ENCODE measurements around the gene TTLL10. TPM values are rescaled to one million over a fixed set of nuclear protein-coding genes. Genes with fewer than 3 reads are reported as not detected.
"Not testable (repeated sequence)": the region's sequence is repeated elsewhere in the genome, so short reads cannot be mapped to it uniquely, and the experiment has no call there.

TTLL10 gene
- total RNA-seq, 1 experiment from 2014 or later: not detected

DNA sequence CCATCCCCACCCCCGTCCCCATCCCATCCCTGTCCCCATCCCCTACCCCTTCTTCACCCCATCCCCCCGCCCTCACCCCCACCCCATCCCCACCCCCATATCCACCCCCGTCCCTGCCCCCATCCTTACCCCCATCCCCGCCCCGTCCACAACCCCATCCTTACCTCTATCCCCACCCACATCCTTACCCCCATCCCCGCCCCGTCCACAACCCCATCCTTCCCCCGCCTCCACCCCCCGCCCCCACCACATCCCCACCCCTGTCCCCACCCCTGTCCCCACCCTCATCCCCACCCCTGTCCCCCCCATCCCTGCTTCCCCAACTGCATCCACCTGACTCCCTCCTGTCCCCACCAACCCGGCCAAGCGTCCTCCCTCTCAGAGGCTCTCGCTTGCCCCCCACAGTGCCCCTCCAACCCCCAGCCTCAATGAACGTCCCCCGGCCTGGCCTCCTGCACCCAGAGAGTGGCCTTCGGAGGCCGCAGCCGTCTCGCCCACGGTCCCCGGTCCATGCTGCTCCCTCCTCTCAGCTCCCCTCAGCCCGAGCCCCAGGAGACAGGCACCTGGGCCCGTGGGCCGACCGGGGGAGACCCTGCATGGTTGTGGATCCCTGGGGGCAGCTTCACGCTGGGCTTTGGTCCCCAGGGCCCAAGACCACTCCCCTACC, 32.3 kb upstream of the TTLL10 start:
- no peak for DNase-seq (ENCODE audit: low read depth)

DNA sequence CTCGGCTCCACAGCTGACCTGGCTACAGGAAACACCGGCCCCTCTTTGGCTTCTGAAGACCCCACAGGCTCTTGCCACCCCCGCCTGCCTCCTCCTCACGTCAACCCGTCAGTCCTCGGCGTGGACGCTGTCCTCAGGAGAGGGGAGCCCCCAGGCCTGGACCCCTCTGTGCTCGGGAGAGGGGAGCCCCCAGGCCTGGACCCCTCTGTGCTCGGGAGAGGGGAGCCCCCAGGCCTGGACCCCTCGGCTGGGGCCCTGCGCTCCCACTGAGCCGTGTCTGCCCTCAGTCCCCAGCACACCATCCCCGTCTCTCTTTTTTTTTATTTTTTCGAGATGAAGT, 31.8 kb upstream of the TTLL10 start:
- DNase-seq (ENCODE audit: low read depth): no peak

DNA sequence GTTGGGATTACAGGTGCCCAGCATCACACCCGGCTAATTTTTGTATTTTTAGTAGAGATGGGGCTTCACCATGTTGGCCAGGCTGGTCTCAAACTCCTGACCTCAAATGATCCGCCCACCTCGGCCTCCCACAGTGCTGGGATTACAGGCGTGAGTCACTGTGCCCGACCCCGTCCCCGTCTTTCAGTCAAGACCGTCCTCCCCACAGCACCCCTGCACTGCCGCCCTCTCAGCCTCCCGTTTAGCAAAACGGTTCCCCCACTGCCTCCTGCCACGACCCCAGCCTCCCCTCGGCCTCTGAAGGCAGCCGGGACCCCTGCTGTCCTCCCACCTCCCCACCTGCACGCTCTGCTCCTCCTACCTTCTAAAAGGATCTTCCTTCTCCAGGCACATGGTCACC, 31.3 kb upstream of the TTLL10 start:
- not testable (repeated sequence) for DNase-seq (ENCODE audit: low read depth)

DNA sequence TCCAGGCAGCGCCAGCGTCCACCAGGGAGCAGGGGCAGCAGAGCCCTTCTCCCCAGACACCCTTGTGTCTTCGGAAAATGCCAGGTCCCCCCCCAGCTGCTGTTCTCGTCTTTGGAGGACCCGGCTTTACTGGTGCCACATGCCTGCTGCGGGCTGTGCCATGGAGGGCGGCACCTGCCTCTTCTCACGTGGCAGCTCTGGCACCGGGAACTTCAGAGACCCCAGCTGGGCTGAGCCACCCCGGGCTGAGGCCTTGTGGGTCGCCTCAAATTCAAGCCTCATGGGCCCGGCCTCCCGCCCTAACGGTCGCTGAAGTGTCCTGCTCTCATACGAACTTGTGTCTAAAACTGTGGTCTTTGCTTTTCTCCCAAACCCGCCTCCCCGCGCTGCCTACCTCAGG, 30.8 kb upstream of the TTLL10 start:
- DNase-seq (ENCODE audit: low read depth): no peak

DNA sequence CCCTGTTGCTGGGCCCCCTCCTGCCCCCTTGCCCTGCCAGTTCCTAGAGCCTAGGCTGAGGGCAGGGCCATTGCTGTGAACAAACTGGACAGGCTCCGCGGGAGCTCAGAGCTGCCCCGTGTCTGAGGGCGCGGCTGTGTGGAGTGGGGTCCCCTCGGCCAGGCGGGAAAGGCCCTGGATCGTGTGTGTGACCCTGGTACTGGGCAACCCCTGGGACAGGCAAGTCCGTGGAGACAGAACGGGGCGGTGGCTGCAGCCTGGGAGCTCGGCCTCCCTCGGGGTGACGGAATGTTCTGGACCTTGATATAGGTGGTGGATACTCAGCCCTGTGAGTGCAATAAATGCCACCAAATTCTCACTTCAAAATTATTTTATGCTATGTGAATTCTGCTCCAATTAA, 30.0 kb upstream of the TTLL10 start:
- no peak for DNase-seq (ENCODE audit: low read depth)

DNA sequence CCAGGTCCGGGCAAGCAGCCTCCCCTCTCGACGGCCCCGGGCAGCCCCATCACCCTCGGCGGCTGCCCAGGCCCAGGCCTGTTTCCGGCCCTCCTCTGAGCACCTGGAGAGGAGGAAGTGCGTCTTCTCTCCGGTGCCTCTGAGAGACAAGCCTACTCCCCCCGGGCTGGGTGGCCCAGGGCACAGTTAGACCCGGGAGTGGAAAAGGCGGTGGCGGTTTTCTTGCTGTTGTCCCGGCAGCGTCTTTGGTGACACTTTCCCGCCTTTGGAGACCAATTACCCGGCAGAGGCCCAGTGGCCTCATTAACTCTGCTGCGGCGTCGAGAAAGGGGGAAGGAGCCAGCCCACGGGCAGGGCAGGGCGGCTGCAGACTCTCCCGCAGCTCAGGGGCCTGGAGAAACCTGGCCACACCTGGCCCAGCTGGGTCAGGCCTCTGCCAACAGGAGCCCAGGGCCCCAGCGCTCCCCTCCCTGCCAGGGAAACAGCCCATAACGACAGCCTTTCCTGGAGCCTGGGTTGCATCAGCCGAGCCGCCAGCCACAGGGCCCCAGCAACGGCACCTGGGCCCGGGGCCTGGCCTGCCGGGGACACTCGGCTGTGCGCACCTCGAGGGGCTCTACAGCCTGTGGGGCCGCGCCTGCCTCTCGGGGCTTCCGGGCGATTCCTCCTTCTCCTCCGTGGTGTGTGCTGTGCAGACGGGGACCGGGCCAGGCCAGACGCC, 29.4 kb upstream of the TTLL10 start:
- no peak for DNase-seq (ENCODE audit: low read depth)

DNA sequence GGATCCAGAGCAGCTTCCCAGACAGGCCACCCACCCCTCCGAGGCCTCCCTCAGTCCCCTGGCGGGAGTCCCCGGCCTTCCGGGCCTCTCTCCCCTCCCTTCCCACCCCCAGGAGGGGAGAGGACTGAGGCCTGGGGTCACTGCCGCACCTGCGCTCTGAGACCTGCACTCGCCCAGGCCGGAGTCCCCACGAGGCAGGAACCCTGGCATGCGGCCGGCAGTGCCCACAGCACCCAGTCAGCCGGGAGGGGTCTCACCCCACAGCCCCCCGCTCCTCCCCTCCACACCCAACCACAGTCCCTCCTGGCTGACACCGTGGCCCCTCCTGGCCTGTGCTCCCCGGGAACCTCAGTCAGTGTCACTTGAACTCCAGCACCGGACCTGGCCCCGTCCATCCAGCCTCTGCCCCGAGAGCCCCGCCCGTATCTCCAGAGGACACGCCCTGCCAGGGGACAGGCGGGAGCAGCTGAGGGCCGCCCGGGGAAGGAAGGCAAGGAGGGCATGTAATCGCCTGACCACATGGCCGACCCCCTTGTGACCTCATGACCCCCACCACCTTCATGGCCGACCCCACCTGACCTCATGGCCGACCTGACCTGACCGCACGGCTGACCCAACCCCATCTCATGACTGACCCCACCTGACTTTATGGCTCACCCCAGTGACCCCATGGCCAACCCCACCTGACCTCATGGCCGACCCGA, 28.7 kb upstream of the TTLL10 start:
- DNase-seq (ENCODE audit: low read depth): no peak

DNA sequence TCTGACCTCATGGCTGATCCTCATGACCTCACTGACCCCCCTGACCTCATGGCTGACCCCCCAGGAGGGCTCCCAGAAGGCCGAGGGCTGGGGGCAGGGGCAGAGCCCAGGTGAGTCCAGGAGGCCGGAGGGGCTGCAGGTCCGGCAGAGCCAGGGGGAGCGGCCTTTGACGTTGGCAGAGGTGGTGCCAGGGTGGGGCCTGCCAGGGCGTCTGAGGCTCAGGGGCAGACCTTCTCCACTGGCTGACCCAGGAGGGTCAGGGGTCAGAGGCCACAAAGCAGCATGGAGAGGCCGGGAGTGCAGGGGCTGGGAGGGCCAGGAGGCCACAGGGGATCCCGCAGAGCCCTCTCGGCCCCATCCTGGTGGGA, 28.1 kb upstream of the TTLL10 start:
- no peak for DNase-seq (ENCODE audit: low read depth)

DNA sequence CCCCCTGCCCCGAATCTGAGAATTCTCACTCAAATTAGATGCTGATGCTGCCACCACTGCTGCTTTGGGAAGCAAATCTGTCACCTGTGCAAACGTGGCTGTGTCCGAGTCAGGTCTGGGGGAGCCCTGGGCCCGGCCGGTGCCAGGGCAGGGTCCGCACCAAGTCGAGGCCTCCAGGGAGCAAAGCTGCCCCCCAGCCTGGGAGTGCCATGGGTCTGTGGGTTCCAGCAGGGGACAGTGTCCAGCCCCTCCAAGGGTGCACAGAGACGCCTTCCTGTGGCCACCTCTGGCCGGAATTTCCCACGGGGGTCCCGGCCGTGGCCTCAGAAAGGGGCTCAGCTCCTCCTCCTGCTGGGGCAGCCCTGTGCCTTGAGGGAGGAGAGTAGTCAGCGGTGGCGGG, 27.7 kb upstream of the TTLL10 start:
- DNase-seq (ENCODE audit: low read depth): no peak

DNA sequence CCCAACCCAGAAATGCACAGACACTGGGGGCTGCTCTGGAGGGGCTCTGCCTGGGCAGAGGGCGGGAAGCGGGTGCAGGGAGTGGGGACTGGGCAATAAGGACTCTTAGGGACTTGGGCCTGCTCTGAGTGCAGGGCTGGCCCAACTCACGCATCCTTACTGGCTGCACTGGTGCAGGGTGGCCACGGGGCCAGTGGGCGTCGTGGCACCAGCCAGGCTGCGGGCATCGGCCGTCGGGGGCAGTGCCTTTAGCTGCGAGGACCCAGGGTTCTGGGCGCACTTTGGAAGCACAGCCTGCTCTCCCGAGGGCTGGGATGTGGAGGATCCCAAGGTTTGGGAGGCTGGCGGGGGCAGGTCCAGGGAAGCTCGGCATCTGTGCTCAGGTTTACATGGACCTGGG, 27.1 kb upstream of the TTLL10 start:
- no peak for DNase-seq (ENCODE audit: low read depth)

DNA sequence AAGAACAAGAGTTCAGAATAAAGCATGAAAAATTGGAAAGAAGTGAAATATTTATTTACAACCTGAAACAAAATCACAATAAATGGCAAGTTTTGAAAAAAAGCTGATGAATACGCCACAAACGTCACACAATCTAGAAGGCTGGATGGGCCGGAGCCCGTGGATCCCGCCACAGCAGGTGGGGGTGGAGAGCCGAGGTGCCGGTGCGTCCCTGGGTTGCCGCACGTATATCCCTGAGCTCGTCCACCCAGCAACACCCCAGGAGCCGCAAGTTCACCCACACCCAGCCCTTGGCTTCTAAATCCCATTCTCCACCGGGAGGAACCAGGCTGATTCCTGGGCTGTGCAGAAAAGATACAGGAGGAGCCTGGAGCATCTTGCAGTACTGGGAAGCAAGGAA, 25.6 kb upstream of the TTLL10 start:
- no peak for DNase-seq (ENCODE audit: low read depth)

DNA sequence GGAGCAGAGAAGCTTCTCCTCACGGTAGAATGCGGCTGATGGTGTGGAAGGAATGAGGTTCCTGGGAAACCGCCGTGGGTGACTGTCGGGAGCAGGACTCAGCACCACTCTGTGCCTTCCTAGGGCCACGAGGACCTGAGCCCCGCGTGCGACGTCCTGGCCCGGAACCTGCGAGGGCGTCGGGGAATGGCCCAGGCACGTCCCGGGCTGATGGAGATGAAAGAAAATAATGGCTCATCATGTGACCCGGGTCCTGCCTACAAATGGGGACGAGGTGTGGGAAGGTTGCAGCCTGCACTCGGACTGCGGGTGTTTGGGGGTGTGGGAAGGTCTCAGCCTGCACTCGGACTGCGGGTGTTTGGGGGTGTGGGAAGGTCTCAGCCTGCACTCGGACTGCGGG, 25.1 kb upstream of the TTLL10 start:
- no peak for DNase-seq (ENCODE audit: low read depth)

DNA sequence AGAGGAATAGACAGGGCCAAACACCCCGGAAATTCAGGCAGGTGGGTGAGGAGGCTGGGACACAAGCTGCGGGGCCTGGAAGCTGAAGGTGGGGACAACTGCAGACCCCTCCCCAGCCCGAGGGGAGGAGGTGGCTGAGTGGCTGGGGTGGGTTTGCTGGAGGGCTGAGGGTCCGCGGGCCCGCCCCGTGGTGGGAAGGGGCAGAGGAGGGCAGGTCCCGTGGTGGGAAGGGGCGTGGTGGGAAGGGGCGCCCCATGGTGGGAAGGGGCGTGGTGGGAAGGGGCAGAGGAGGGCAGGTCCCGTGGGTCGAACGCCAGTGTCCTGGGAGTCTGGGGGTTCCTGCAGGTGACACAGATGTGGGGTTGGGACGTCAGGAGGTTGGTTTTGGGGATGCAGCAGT, 24.3 kb upstream of the TTLL10 start:
- DNase-seq (ENCODE audit: low read depth): no peak

DNA sequence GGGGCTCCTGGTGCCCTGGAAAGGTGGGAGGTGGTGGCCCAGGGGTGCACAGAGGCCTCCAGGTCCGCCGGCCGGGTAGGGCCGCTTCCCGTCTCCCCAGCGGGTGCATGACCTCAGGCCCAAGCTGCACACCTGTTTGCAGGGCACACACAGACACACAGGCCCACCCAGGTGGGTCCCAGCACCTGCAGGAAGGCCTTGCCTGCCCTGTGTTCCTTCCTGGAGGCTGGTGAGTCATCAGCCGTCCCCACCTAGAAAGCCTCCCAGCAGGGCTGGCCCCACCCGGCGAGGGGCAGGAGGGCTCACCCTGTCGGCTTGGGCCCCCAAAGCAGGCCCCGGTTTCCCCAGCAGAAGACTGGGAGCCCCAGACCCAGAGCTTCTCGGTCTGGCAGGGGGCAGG, 23.6 kb upstream of the TTLL10 start:
- DNase-seq (ENCODE audit: low read depth): no peak

DNA sequence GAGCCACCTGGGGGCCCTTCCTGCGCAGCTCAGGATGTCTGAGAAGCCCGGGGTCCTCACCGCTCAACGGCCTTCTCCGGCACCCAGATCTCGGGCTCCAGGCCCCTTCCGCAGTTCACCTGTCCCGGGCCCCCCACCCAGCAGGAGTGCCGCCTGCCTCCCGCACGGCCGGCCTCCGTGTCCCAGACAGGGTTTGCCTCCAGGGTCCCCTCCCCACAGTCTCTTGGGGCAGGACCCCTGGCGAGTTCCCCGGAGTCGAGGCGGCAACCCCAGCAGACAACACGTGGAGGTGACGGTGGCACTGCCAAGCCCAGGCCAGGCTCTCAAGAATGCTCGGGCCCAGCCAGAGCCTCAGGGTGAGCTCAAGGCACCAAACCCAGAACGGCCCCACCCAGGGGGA, 22.4 kb upstream of the TTLL10 start:
- DNase-seq (ENCODE audit: low read depth): no peak

DNA sequence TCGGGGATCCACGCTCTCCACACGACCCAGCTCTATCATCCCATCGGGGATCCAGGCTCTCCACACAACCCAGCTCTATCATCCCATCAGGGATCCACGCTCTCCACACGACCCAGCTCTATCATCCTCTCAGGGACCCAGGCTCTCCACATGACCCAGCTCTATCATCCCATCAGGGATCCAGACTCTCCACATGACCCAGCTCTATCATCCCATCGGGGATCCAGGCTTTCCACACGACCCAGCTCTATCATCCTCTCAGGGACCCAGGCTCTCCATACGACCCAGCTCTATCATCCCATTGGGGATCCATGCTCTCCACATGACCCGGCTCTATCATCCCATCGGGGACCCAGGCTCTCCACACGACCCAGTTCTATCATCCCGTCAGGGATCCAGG, 21.2 kb upstream of the TTLL10 start:
- not testable (repeated sequence) for DNase-seq (ENCODE audit: low read depth)

DNA sequence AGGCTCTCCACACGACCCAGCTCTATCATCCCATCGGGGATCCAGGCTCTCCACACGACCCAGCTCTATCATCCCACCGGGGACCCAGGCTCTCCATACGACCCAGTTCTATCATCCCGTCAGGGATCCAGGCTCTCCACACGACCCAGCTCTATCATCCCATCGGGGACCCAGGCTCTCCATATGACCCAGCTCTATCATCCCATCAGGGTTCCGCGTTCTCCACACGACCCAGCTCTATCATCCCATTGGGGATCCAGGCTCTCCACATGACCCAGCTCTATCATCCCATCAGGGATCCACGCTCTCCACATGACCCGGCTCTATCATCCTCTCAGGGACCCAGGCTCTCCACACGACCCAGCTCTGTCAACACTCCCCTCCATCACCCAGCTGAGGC, 20.5 kb upstream of the TTLL10 start:
- DNase-seq (ENCODE audit: low read depth): not testable (repeated sequence)

DNA sequence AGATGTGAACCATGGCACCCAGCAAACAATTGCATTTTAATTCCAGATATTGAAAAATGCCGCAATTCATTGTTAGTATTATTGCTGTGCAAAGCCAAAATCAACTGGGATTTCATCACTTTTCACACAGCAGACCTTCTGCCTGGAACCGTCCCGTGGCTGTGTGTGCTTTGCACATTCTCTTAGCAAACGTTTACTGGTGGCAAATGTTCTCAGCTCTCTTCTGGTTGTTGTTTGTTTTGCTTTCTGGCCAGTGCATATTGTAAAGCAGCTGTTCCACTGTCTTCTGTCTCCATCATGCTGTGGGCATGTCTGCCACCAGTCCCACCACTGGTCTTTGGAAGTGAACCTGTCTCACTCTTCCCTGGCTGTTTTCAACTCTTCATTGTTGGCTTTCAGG, 19.8 kb upstream of the TTLL10 start:
- no peak for DNase-seq (ENCODE audit: low read depth)

DNA sequence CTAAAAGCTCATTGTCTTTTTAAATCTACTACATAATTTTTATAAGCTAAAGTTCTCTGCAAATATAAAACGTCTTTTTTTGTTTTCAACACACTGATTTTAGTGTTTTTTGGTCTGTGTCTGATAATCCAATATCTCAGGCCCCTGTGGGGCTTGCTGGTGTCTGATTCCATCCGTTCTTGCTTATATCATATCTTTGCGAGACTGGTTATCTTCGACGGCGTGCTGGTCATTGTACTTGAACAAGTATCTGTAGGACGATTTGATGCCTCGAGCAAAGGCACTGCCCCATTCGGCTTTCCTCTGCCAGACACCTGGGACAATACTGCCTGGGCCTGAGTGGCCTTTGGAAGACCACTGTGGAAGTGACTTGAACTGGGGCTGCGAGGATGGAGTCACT, 18.4 kb upstream of the TTLL10 start:
- DNase-seq (ENCODE audit: low read depth): no peak

DNA sequence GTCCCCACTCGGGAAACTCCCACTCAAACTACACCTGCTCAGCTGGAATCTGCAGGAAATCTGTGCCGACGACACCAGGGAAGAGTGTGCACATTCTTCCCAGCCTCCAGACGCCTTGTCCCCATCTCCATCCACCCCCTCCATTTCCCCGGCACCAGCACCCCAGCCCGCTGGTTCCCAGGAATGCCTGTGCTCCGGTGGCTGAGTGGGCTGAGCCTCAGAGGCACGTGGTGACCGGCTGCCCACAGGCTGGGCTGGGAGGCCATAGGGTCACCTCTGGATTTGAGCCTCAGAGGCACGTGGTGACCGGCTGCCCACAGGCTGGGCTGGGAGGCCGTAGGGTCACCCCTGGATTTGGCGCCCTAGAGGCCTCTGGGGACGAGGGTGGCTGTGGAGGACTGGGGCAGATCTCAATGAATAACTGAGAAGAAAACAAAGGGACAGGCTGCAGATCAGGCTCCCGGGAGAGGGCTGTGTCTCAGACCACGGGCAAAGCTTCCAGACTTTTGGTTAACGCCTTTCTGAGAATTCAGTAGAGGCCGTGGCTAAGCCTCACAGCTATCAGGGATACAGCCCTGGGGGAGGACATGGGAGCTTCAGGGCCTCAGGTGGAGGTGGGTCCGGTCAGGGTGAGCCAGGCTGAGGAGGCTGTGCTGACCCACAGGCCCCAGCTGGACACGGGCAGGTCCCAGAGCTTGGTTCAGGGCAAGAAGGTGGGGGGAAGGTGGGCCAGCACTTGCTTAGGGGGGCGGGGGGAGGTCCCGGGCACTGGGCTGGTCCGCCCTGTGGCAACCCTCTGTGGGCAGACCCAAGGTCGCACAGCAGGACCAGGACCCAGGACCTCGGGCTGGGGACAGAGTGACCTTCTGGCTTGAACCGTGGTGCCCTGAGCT, 17.3 kb upstream of the TTLL10 start:
- no peak for DNase-seq (ENCODE audit: low read depth)

DNA sequence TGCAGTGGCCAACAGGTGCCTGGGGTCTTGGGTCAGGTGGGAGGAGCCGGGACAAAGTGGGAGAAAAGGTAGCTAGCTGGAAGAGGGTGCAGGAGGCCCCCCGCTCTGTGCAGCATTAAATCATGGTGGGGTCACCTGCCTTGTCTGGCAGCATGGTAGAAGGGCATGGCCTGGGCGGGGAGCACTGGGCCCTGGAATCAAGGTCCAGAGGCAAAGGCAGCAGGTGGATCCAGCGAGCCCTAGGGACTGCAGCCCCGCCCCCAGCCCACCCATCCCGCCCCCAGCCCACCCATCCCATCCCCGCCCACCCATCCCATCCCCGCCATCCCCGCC, 16.7 kb upstream of the TTLL10 start:
- no peak for DNase-seq (ENCODE audit: low read depth)

DNA sequence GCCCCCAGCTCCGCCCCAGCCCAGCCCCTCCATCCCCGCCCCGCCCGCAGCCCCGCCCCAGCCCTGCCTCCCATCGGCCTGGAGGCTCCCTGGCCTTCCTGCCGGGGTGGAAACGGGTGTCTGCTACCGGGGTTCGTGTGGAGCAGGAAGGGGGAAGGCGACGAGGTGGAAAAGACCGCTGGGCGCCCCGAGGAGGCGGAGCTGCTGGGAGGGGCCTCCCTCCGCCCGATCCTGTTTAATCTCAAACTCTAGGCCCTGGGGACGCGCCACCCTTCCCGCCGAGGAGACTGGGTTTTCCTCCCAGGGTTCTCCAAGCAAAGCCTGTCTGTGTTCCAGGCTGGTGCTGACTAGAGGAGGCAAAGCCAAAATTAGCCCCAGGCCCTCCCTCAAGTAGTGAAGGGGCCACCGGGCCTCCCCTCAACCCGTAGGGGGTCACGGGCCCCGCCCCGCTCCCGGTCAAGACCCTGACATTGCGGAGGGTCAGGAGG, 16.2 kb upstream of the TTLL10 start:
- DNase-seq (ENCODE audit: low read depth): no peak
